GM06990 (cell line): ENCODE results near the gene LTBP3.
A peak's percentile ranks its signal among the peaks of the same experiment; 100 is the strongest.
"Not testable (repeated sequence)": the region's sequence is repeated elsewhere in the genome, so short reads cannot be mapped to it uniquely, and the experiment has no call there.

ENCODE experiments used
- DNase-seq: peaks from one replicate; pipeline ENCODE4 v3.0.0-alpha.2; 2011; ENCODE audit not compliant: insufficient read length; ENCODE audit errors: extremely low read depth
- H3K27me3 ChIP-seq: replicated peaks from 2 replicates; pipeline ENCODE4 v1.6.0; 2011; ENCODE audit warnings: low read length; ENCODE audit not compliant: control insufficient read depth, insufficient read depth
- H3K36me3 ChIP-seq: 2 replicates; pipeline ENCODE4 v1.5.1; 2011; ENCODE audit warnings: low read length; ENCODE audit not compliant: control insufficient read depth, insufficient read depth
- H3K4me3 ChIP-seq: replicated peaks from 2 replicates; pipeline ENCODE4 v1.5.1; 2011; ENCODE audit warnings: low read depth, mild to moderate bottlenecking, control low read depth, low read length
- CTCF ChIP-seq: IDR thresholded peaks from 2 replicates; pipeline ENCODE4 v1.5.1; 2011; ENCODE audit warnings: low read length, control low read depth, mild to moderate bottlenecking, inconsistent platforms; ENCODE audit not compliant: insufficient read depth, poor library complexity, severe bottlenecking

LTBP3 gene

GRCh38 chr11:65525546-65526480, 32.3 kb downstream of the LTBP3 start:
- peak overlapping the region; percentile 67 for H3K4me3 ChIP-seq

GRCh38 chr11:65524741-65525545, 33.2 kb downstream of the LTBP3 start, which contains the start of gene SCYL1:
Gene SCYL1 (plus strand): TSS chr11:65525083. CDS start chr11:65525154, 71 bp downstream.
- peak within 1 kb of the TSS; percentile 67 for H3K4me3 ChIP-seq
- DNase-seq, result peak; percentile 74
- H3K36me3 ChIP-seq, result peaks cover 10% of the 10 kb centered on the region
- no peak for TF ChIP-seq CTCF
- H3K27me3 ChIP-seq, result no peaks in the 10 kb centered on the region

More at GRCh38 chr11:65525546-65526480, 32.3 kb downstream of the LTBP3 start:
- Histone ChIP-seq H3K36me3 (peaks cover 16% of the 10 kb centered on the region), H3K27me3 (no peaks in the 10 kb centered on the region)
- TF ChIP-seq CTCF, result no peak
- no peak for DNase-seq

GRCh38 chr11:65524014-65524740, 34.0 kb downstream of the LTBP3 start:
- no peak for TF ChIP-seq CTCF
- no peaks in the 10 kb centered on the region for H3K27me3 ChIP-seq
- peaks cover 7% of the 10 kb centered on the region for H3K36me3 ChIP-seq
- peak overlapping the region; percentile 43 for H3K4me3 ChIP-seq
- no peak for DNase-seq

- not testable (repeated sequence) for DNase-seq
Measured at GRCh38 chr11:65523631-65523968, 34.6 kb downstream of the LTBP3 start.

GRCh38 chr11:65522718-65523630, 35.2 kb downstream of the LTBP3 start:
- not testable (repeated sequence) for H3K36me3 ChIP-seq, DNase-seq
- peak overlapping the region; percentile 6; the same call in 1 of the 2 replicates for H3K4me3 ChIP-seq

More at GRCh38 chr11:65523631-65523968, 34.6 kb downstream of the LTBP3 start:
- H3K36me3 ChIP-seq, H3K4me3 ChIP-seq, H3K27me3 ChIP-seq: not testable (repeated sequence)

GRCh38 chr11:65521777-65522521, 36.2 kb downstream of the LTBP3 start:
- not testable (repeated sequence) for H3K4me3 ChIP-seq, H3K36me3 ChIP-seq, DNase-seq, H3K27me3 ChIP-seq

More at GRCh38 chr11:65522718-65523630, 35.2 kb downstream of the LTBP3 start:
- not testable (repeated sequence) for H3K27me3 ChIP-seq

GRCh38 chr11:65518941-65519549, 39.1 kb downstream of the LTBP3 start:
- not testable (repeated sequence) for H3K27me3 ChIP-seq, H3K4me3 ChIP-seq, DNase-seq, H3K36me3 ChIP-seq
